Chondrocyte (in vitro differentiated cells): Measurements from ENCODE around the gene PRTFDC1. TPM values are rescaled to one million over a fixed set of nuclear protein-coding genes. Genes with fewer than 3 reads are reported as not detected.

Experiments
- DNase-seq: peaks from one replicate; pipeline ENCODE4 v3.0.0; 2021; ENCODE audit warnings: mixed read lengths, low spot score
- H3K27ac Mint-ChIP-seq: one replicate; pipeline ENCODE4 v1.8.0; 2021; ENCODE audit warnings: mild to moderate bottlenecking, moderate library complexity, mixed read lengths; ENCODE audit not compliant: unreplicated experiment
- H3K27me3 Mint-ChIP-seq: 2 replicates; pipeline ENCODE4 v1.8.0; 2021; ENCODE audit warnings: low read depth, mixed read lengths
- H3K36me3 Mint-ChIP-seq: 2 replicates; pipeline ENCODE4 v1.8.0; 2021; ENCODE audit warnings: low read depth, mixed read lengths
- H3K4me1 Mint-ChIP-seq: 2 replicates; pipeline ENCODE4 v1.8.0; 2021; ENCODE audit warnings: low read depth, mild to moderate bottlenecking, mixed read lengths
- H3K4me3 Mint-ChIP-seq: one replicate; pipeline ENCODE4 v1.8.0; 2021; ENCODE audit warnings: mild to moderate bottlenecking, moderate library complexity, mixed read lengths; ENCODE audit not compliant: unreplicated experiment
- H3K9me3 Mint-ChIP-seq: 2 replicates; pipeline ENCODE4 v1.8.0; 2021; ENCODE audit warnings: low read depth, mixed read lengths
- total RNA-seq: library from RNA; stranded (reverse); gene quantifications from 3 replicates; pipeline ENCODE4 v1.2.1, GENCODE V29; 2021
- TF ChIP-seq, protein P1 (sequence below): fragments of 200-600 bp; sonication (generic); IDR thresholded peaks from 2 replicates; pipeline ENCODE4 v1.5.0; 2021; ENCODE audit warnings: antibody characterized with exemption, mild to moderate bottlenecking, moderate library complexity

The PRTFDC1 gene
- total RNA-seq, 1 donor from 2014 or later, result 13.1 TPM

DNA sequence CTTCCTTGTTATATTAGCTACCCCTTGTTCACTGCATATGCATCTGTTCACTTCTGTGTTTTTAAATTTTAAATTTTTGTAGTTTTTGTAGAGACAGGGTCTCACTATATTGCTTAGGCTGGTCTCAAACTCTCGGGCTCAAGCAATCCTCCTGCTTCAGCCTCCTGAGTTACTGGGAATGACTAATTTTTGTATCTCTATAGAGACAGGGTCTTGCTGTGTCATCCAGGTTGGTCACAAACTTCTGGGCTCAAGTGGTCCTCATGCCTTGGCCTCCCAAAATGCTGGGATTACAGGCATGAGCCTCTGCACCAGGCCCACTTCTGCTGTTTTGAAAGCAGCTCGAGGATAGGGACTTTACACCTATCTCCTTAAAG, 64.6 kb downstream of the PRTFDC1 start:
- TF ChIP-seq, protein P1, sequence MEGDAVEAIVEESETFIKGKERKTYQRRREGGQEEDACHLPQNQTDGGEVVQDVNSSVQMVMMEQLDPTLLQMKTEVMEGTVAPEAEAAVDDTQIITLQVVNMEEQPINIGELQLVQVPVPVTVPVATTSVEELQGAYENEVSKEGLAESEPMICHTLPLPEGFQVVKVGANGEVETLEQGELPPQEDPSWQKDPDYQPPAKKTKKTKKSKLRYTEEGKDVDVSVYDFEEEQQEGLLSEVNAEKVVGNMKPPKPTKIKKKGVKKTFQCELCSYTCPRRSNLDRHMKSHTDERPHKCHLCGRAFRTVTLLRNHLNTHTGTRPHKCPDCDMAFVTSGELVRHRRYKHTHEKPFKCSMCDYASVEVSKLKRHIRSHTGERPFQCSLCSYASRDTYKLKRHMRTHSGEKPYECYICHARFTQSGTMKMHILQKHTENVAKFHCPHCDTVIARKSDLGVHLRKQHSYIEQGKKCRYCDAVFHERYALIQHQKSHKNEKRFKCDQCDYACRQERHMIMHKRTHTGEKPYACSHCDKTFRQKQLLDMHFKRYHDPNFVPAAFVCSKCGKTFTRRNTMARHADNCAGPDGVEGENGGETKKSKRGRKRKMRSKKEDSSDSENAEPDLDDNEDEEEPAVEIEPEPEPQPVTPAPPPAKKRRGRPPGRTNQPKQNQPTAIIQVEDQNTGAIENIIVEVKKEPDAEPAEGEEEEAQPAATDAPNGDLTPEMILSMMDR, result no peak
- no peaks in the 10 kb centered on the region for H3K27me3 Mint-ChIP-seq
- H3K36me3 Mint-ChIP-seq, result no peaks in the 10 kb centered on the region
- H3K4me1 Mint-ChIP-seq, result peaks cover 51% of the 10 kb centered on the region
- peaks cover 2% of the 10 kb centered on the region for H3K9me3 Mint-ChIP-seq
- DNase-seq, result no peak
- no peak overlapping the region for H3K4me3 Mint-ChIP-seq
- no peak overlapping the region for H3K27ac Mint-ChIP-seq

DNA sequence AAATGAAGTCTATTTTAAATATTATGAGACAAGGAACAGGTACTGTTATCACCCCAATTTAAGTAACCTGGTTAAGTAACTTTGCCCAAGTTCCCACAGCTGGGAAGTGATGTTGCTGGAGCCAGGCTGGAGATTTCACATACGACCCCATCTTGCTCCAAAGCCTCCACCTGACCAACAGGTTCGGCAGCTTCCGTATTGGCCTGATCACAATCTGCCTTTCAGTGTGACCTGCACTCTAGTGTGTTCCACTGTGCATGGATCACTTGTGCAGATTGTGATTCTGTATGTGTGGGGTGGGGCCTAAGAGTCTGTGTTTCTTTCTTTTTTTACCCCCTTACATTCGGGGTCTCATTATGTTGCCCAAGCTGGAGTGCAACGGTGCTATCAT, 66.1 kb downstream of the PRTFDC1 start:
- DNase-seq, result no peak
- no peak overlapping the region for H3K4me3 Mint-ChIP-seq
- H3K4me1 Mint-ChIP-seq, result peaks cover 40% of the 10 kb centered on the region
- no peak overlapping the region for H3K27ac Mint-ChIP-seq
- H3K9me3 Mint-ChIP-seq, result peaks cover 2% of the 10 kb centered on the region
- no peaks in the 10 kb centered on the region for H3K27me3 Mint-ChIP-seq
- no peaks in the 10 kb centered on the region for H3K36me3 Mint-ChIP-seq
- TF ChIP-seq, protein P1, result no peak

DNA sequence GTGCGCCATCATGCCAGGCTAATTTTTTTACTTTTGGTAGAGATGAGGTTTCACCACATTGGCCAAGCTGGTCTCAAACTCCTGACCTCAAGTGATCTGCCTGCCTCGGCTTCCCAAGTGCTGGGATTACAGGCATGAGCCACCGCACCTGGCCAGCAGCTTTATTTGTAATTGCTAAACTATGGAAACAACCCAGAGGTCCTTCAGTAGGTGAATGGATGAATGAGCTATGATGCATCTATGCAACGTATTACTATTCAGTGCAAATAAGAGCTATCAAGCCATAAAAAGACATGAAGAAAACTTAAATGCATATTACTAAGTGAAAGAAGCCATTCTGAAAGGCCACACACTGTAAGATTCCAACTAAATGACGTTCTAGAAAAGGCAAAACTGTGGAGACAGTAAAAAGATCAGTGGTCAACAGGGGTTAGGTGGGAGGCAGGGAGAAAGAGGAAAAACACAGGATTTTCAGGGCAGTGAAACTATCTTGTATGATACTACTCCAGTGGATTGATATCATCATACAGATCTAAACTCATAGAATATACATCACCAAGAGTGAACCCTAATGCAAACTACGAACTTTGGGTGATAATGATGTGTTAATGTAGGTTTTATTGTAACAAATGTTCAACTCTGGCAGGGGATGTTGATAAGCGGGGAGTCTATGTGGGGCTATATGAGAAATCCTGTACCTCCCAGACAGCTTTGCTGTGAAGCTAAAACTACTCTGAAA, 66.7 kb downstream of the PRTFDC1 start:
- Mint-ChIP-seq H3K36me3 (no peaks in the 10 kb centered on the region), H3K27me3 (no peaks in the 10 kb centered on the region), H3K9me3 (peaks cover 2% of the 10 kb centered on the region), H3K27ac (no peak overlapping the region), H3K4me1 (peaks cover 38% of the 10 kb centered on the region), H3K4me3 (no peak overlapping the region)
- no peak for DNase-seq
- TF ChIP-seq, protein P1, result no peak

DNA sequence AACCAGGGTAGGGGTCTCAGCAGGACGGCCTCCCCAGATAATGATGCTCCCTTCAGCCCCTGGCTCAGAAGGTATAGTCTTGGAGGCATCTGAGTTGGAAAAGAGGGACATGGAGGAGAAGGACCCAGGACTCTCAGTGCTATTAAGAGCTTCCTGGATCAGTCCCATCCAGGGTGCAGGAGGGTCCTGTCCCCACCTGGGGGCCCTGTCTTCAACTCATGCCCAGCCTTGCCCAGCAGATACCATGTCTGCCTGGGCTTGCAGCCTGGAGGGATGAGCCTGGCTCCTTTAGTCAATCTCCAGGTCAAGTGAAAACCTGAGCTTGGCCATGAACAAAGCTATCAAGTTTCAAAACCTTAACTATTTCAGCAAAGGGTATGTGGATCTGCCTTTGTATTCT, 67.6 kb downstream of the PRTFDC1 start:
- Mint-ChIP-seq H3K4me1 (peaks cover 28% of the 10 kb centered on the region), H3K27me3 (no peaks in the 10 kb centered on the region), H3K4me3 (no peak overlapping the region), H3K27ac (peak overlapping the region; percentile 79), H3K9me3 (peaks cover 2% of the 10 kb centered on the region), H3K36me3 (no peaks in the 10 kb centered on the region)
- DNase-seq, result no peak
- TF ChIP-seq, protein P1, result peak; percentile 14

DNA sequence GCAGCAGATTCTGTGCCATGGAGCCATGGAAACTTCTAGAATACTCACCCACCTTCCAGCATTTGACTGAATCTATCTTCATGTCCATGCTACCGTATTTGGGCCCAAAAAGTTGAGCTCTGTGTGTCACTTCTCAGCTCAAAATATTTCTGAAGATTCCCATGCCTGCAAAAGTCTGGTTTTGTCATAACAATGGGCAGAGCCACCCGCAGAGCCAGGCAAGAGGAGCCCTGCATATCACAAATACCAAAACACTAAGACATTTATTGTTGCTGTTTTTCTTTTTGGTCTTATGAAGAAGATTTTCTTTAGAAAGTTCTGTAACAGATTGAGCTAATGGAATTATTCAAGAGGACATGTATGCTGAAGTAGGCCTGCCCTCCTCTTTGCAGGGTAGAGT, 68.1 kb downstream of the PRTFDC1 start:
- Mint-ChIP-seq H3K27ac (peak overlapping the region; percentile 79), H3K36me3 (no peaks in the 10 kb centered on the region), H3K9me3 (peaks cover 2% of the 10 kb centered on the region), H3K27me3 (no peaks in the 10 kb centered on the region), H3K4me1 (peaks cover 23% of the 10 kb centered on the region), H3K4me3 (no peak overlapping the region)
- DNase-seq, result no peak
- TF ChIP-seq, protein P1, result no peak
